Neuronal stem cell (in vitro differentiated cells): ENCODE data around the gene SLC9C2.
"Not testable (repeated sequence)": the region's sequence is repeated elsewhere in the genome, so short reads cannot be mapped to it uniquely, and the experiment has no call there.

Experiments
- DNase-seq: peaks from one replicate; pipeline ENCODE4 v3.0.0-alpha.2; 2013; ENCODE audit warnings: low spot score
- H2AFZ ChIP-seq: one replicate; pipeline ENCODE4 v1.6.1; 2013; ENCODE audit warnings: mild to moderate bottlenecking, low read length, inconsistent platforms
- H2AK5ac ChIP-seq: 2 replicates; pipeline ENCODE4 v1.6.1; 2013; ENCODE audit warnings: low read depth, mild to moderate bottlenecking, inconsistent platforms, low read length, moderate library complexity, mixed read lengths
- H2BK120ac ChIP-seq: 2 replicates; pipeline ENCODE4 v1.6.1; 2013; ENCODE audit warnings: low read depth, mild to moderate bottlenecking, inconsistent platforms, low read length, moderate library complexity, mixed read lengths
- H2BK12ac ChIP-seq: one replicate; pipeline ENCODE4 v1.6.1; 2013; ENCODE audit warnings: low read length, inconsistent platforms
- H2BK15ac ChIP-seq: 2 replicates; pipeline ENCODE4 v1.6.1; 2013; ENCODE audit warnings: mild to moderate bottlenecking, low read length, inconsistent platforms, mixed read lengths
- H2BK5ac ChIP-seq: one replicate; pipeline ENCODE4 v1.6.1; 2013; ENCODE audit warnings: inconsistent platforms, mild to moderate bottlenecking, low read length, moderate library complexity
- H3K14ac ChIP-seq: one replicate; pipeline ENCODE4 v1.6.1; 2013; ENCODE audit warnings: low read length, inconsistent platforms
- H3K18ac ChIP-seq: 2 replicates; pipeline ENCODE4 v1.6.1; 2013; ENCODE audit warnings: low read length, inconsistent platforms
- H3K23ac ChIP-seq: 2 replicates; pipeline ENCODE4 v1.6.1; 2013; ENCODE audit warnings: low read depth, mild to moderate bottlenecking, mixed read lengths, low read length, inconsistent platforms; ENCODE audit not compliant: poor library complexity
- H3K27ac ChIP-seq: replicated peaks from 3 replicates; pipeline ENCODE4 v1.5.1; 2013; ENCODE audit warnings: low read length, inconsistent platforms
- H3K27me3 ChIP-seq, 3 experiments: 2 replicates each; pipeline ENCODE4 v1.6.1; 2013; ENCODE audit warnings: low read length in 3 of 3, mild to moderate bottlenecking in 2 of 3, inconsistent platforms in 1 of 3, low read depth in 1 of 3, mixed read lengths in 1 of 3, moderate library complexity in 1 of 3; ENCODE audit not compliant: control insufficient read depth in 3 of 3, insufficient read depth in 3 of 3
- H3K36me3 ChIP-seq, 2 donors: replicated peaks in 1 of 2; 2 replicates each; pipeline ENCODE4 v1.6.1; 2013; ENCODE audit warnings: low read length in 2 of 2; ENCODE audit not compliant: control insufficient read depth in 2 of 2, insufficient read depth in 2 of 2
- H3K4ac ChIP-seq: 2 replicates; pipeline ENCODE4 v1.6.1; 2013; ENCODE audit warnings: inconsistent platforms, mild to moderate bottlenecking, low read length, moderate library complexity
- H3K4me1 ChIP-seq, 2 donors: 1 replicate in 1 of 2; 2 replicates in 1 of 2; pipeline ENCODE4 v1.6.1; 2013; ENCODE audit warnings: low read length in 2 of 2, low read depth in 1 of 2; ENCODE audit not compliant: control insufficient read depth in 2 of 2, insufficient read depth in 1 of 2
- H3K4me2 ChIP-seq: one replicate; pipeline ENCODE4 v1.6.1; 2013; ENCODE audit warnings: mild to moderate bottlenecking, low read length, inconsistent platforms; ENCODE audit not compliant: insufficient read depth, poor library complexity, severe bottlenecking
- H3K4me3 ChIP-seq, 2 donors: 2 replicates each; pipeline ENCODE4 v1.5.1; 2013; ENCODE audit warnings: low read length in 2 of 2, mild to moderate bottlenecking in 2 of 2, inconsistent platforms in 1 of 2, moderate library complexity in 1 of 2
- H3K79me1 ChIP-seq: one replicate; pipeline ENCODE4 v1.6.1; 2013; ENCODE audit warnings: low read depth, mild to moderate bottlenecking, inconsistent platforms, low read length, moderate library complexity
- H3K9ac ChIP-seq: one replicate; pipeline ENCODE4 v1.6.1; 2013; ENCODE audit warnings: mild to moderate bottlenecking, low read depth, low read length, inconsistent platforms; ENCODE audit not compliant: poor library complexity
- H3K9me3 ChIP-seq, 2 donors: replicated peaks in 1 of 2; 2 replicates each; pipeline versions ENCODE3 to v1.6.1; 2013; ENCODE audit warnings: low read length in 2 of 2, mild to moderate bottlenecking in 2 of 2, inconsistent platforms in 1 of 2, low read depth in 1 of 2, mixed read lengths in 1 of 2, moderate library complexity in 1 of 2; ENCODE audit not compliant: control insufficient read depth in 2 of 2, insufficient read depth in 1 of 2
- H4K8ac ChIP-seq: one replicate; pipeline ENCODE4 v1.6.1; 2013; ENCODE audit warnings: low read depth, mild to moderate bottlenecking, inconsistent platforms, low read length, moderate library complexity
- H4K91ac ChIP-seq: one replicate; pipeline ENCODE4 v1.6.1; 2013; ENCODE audit warnings: low read length, low read depth, mild to moderate bottlenecking, inconsistent platforms; ENCODE audit not compliant: poor library complexity
- WGBS, 2 donors: extraction: QIAGEN DNeasy Blood & Tissue Kit; methylation state at CpG; one replicate each; pipeline ENCODE4 v1.1.7; 2013; ENCODE audit warnings: missing lambda C conversion rate in 2 of 2, mixed read lengths in 1 of 2; ENCODE audit not compliant: insufficient read length in 2 of 2, insufficient replicate concordance in 1 of 2; ENCODE audit errors: extremely low coverage in 2 of 2; 5-methylcytosine and 5-hydroxymethylcytosine counted together

The SLC9C2 gene

GRCh38 chr1:173476197-173476664 lies 126.6 kb downstream of the SLC9C2 start:
- no peak overlapping the region for H3K27ac ChIP-seq
- no peak for DNase-seq
- H3K18ac ChIP-seq = no peak overlapping the region
- no peak overlapping the region for H4K8ac ChIP-seq
- H3K27me3 ChIP-seq = no peaks in the 10 kb centered on the region
- H3K4me1 ChIP-seq = peaks cover 8 to 9% of the 10 kb centered on the region in 2 donors
- no CpG with 5 or more reads among the region's 5 CpGs for WGBS, 2 donors
- peaks cover 1 to 2% of the 10 kb centered on the region in 2 donors for H3K9me3 ChIP-seq
- H3K4ac ChIP-seq = no peak overlapping the region
- no peak overlapping the region for H3K23ac ChIP-seq
- no peak overlapping the region for H2AK5ac ChIP-seq
- H3K36me3 ChIP-seq = peaks cover 5 to 26% of the 10 kb centered on the region in 2 donors
- H2AFZ ChIP-seq = peak overlapping the region; percentile 98
- H3K4me2 ChIP-seq = peak overlapping the region; percentile 66
- H2BK15ac ChIP-seq = no peak overlapping the region
- peak overlapping the region; percentile 95 for H3K4me3 ChIP-seq
- H3K9ac ChIP-seq = no peak overlapping the region
- no peak overlapping the region for H2BK120ac ChIP-seq
- H3K14ac ChIP-seq = no peak overlapping the region
- H4K91ac ChIP-seq = no peak overlapping the region
- no peak overlapping the region for H2BK5ac ChIP-seq
- peaks cover 9% of the 10 kb centered on the region for H3K79me1 ChIP-seq
- no peak overlapping the region for H2BK12ac ChIP-seq

GRCh38 chr1:173475564-173476196 lies 127.2 kb downstream of the SLC9C2 start:
- Histone ChIP-seq H3K4me3 (peak overlapping the region; percentile 13 to 95), H2BK120ac (no peak overlapping the region), H3K4me1 (peaks cover 8 to 9% of the 10 kb centered on the region in 2 donors), H3K9ac (no peak overlapping the region), H3K79me1 (peaks cover 8% of the 10 kb centered on the region), H3K27ac (no peak overlapping the region), H3K27me3 (no peaks in the 10 kb centered on the region), H2AFZ (no peak overlapping the region), H3K14ac (no peak overlapping the region), H2BK15ac (no peak overlapping the region), H3K4ac (no peak overlapping the region), H3K4me2 (peak overlapping the region; percentile 36), H2BK5ac (no peak overlapping the region), H3K36me3 (peaks cover 4 to 20% of the 10 kb centered on the region in 2 donors), H4K8ac (no peak overlapping the region), H3K18ac (no peak overlapping the region), H3K23ac (no peak overlapping the region), H2AK5ac (no peak overlapping the region), H4K91ac (no peak overlapping the region), H2BK12ac (no peak overlapping the region), H3K9me3 (peaks cover 2 to 6% of the 10 kb centered on the region in 2 donors)
- no peak for DNase-seq
- WGBS, 2 donors = no CpG with 5 or more reads among the region's 5 CpGs

- H3K18ac ChIP-seq, H3K14ac ChIP-seq, H2BK15ac ChIP-seq, H4K8ac ChIP-seq, H2BK5ac ChIP-seq, H2AK5ac ChIP-seq, H2AFZ ChIP-seq, H2BK12ac ChIP-seq, H3K4me1 ChIP-seq, H3K23ac ChIP-seq, H3K27ac ChIP-seq, H2BK120ac ChIP-seq, H3K4me3 ChIP-seq, H4K91ac ChIP-seq, H3K9ac ChIP-seq, H3K27me3 ChIP-seq, DNase-seq, H3K4me2 ChIP-seq, H3K4ac ChIP-seq, H3K79me1 ChIP-seq: not testable (repeated sequence)
- peaks cover 4 to 12% of the 10 kb centered on the region in 2 donors for H3K9me3 ChIP-seq
- WGBS, 2 donors = no CpG with 5 or more reads among the region's 17 CpGs
- H3K36me3 ChIP-seq = peaks cover 2 to 13% of the 10 kb centered on the region in 2 donors
These were observed 128.0 kb downstream of the SLC9C2 start for GRCh38 chr1:173474780-173475421.

- H3K27me3 ChIP-seq = no peaks in the 10 kb centered on the region
- H3K9ac ChIP-seq = no peak overlapping the region
- no peak overlapping the region for H3K18ac ChIP-seq
- no peak overlapping the region for H4K91ac ChIP-seq
- DNase-seq = no peak
- H3K23ac ChIP-seq = no peak overlapping the region
- no peak overlapping the region for H2AK5ac ChIP-seq
- H2BK5ac ChIP-seq = no peak overlapping the region
- H2BK120ac ChIP-seq = no peak overlapping the region
- H3K4me1 ChIP-seq = peaks cover 6 to 8% of the 10 kb centered on the region in 2 donors
- H3K4me2 ChIP-seq = no peak overlapping the region
- no CpG with 5 or more reads among the region's 5 CpGs for WGBS, 2 donors
- H3K79me1 ChIP-seq = peaks cover 8% of the 10 kb centered on the region
- peaks cover 4 to 12% of the 10 kb centered on the region in 2 donors for H3K9me3 ChIP-seq
- no peak overlapping the region for H2BK12ac ChIP-seq
- H3K4me3 ChIP-seq = no peak overlapping the region
- H2BK15ac ChIP-seq = no peak overlapping the region
- no peak overlapping the region for H3K27ac ChIP-seq
- no peak overlapping the region for H3K4ac ChIP-seq
- no peak overlapping the region for H3K14ac ChIP-seq
- H2AFZ ChIP-seq = no peak overlapping the region
- H3K36me3 ChIP-seq = peaks cover 0 to 6% of the 10 kb centered on the region in 2 donors
- H4K8ac ChIP-seq = no peak overlapping the region
These were observed 128.6 kb downstream of the SLC9C2 start for GRCh38 chr1:173474097-173474779.
